Measurements from ENCODE around the gene MPRIP. TPM values are rescaled to one million over a fixed set of nuclear protein-coding genes. Genes with fewer than 3 reads are reported as not detected.

MPRIP gene
- total RNA-seq, 1 experiment from 2014 or later: 86.2 TPM

DNA sequence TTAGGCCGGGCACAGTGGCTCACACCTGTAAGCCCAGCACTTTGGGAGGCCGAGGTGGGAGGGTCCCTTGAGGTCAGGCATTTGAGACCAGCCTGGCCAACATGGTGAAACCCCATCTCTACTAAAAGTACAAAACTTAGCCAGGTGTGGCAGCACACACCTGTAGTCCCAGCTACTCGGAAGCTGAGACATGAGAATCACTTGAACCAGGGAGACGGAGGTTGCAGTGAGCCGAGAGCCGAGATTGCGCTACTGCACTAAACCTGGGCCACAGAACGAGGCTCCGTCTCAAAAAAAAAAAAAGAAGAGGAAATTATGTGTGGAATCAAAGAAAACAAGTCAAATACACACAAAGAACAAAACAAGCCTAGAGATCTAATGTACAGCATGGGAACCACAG is 16.1 kb upstream of the MPRIP start:
- no peak for DNase-seq (ENCODE audit: low read depth)
- in situ Hi-C loops (cut with HindIII; ENCODE audit: low pct_unique_long_range_greater_than_20kb, low sequenced_read_pairs): no loop called here

DNA sequence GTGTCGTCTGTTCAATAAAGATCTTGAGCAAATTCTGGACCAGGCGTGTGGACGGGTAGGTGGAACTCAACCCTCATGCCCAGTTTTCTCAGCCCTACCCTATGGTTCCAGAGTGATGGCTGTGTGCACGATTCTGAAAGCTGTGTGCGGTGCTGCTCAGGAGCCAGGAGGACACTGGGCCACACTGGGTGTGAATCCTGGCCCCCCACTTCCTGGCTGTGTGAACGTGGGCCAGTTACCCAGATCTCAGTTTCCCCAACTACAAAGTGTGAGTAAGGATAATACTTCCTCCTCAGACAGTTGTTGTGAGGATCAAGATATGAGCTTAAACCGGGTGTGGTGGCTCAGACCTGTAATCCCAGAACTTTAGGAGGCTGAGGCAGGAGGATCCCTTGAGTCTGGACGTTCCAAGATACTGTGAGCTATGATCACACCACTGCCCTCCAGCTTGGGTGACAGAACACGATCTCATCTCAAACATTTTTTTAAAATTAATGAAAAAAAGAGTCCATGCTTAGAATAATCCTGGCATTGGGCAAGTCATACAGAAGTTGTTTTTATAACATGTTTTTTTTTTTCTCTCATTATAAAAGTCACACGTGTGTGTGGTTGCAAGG is 14.7 kb upstream of the MPRIP start:
- in situ Hi-C loops (cut with HindIII; ENCODE audit: low pct_unique_long_range_greater_than_20kb, low sequenced_read_pairs): no loop called here

GRCh38 chr17:17028059-17028877 is 14.0 kb upstream of the MPRIP start:
- DNase-seq (ENCODE audit: low read depth): peak; percentile 97
- in situ Hi-C loops (cut with HindIII; ENCODE audit: low pct_unique_long_range_greater_than_20kb, low sequenced_read_pairs): no loop called here

More for the DNA sequence above, 14.7 kb upstream of the MPRIP start:
- no peak for DNase-seq (ENCODE audit: low read depth)

DNA sequence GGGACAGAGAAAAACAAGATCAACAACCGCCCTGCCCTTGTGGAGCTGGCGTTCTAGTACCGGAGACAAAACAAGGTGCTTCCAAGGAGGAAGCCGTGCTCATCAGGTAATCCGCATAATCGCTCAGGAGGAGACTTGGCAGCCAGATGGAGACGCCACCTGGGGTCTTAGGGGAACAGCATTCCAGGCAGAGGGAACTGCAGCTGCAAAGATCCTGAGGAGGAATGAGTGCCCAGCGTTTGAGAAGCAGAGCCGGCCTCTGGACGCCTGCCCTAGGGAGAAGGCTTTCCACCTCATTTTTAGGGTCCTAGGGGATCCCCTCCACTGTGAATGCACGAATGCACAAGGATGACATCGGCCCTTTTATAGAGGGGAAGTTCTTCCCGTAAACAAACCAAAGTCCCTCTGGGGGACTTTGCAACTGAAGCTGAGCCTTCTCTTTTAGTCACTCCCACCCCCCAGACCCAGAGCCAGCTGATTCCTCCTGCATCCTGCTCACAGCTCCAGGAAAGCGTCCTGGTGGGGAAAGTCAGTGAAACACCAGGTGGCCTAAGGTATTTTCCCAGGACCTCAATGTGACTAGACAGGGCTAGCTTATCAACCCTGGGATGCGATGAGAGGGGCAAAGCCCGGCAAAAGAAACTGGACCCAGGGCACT is 13.2 kb upstream of the MPRIP start:
- in situ Hi-C loops (cut with HindIII; ENCODE audit: low pct_unique_long_range_greater_than_20kb, low sequenced_read_pairs): no loop called here
- no peak for DNase-seq (ENCODE audit: low read depth)

DNA sequence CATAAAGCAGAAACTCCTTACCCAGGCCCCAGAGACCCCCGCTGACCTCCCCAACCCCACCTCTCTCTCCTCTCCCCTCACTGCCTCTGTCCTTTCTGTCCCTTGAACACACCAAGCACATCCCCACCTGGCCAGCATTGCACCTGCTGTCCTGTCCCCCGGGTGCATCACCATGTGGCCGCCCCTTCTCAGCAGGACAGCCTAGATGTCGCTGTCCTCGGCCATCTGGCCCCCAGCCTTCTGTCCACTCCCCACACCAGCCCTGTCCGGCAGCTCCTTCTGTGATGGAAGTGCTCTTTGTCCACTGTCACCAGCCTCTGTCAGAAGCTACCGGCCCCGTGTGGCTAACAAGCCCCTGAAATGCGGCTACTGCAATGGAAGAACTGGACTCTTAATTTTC is 12.3 kb upstream of the MPRIP start:
- DNase-seq (ENCODE audit: low read depth): no peak
- in situ Hi-C loops (cut with HindIII; ENCODE audit: low pct_unique_long_range_greater_than_20kb, low sequenced_read_pairs): no loop called here

DNA sequence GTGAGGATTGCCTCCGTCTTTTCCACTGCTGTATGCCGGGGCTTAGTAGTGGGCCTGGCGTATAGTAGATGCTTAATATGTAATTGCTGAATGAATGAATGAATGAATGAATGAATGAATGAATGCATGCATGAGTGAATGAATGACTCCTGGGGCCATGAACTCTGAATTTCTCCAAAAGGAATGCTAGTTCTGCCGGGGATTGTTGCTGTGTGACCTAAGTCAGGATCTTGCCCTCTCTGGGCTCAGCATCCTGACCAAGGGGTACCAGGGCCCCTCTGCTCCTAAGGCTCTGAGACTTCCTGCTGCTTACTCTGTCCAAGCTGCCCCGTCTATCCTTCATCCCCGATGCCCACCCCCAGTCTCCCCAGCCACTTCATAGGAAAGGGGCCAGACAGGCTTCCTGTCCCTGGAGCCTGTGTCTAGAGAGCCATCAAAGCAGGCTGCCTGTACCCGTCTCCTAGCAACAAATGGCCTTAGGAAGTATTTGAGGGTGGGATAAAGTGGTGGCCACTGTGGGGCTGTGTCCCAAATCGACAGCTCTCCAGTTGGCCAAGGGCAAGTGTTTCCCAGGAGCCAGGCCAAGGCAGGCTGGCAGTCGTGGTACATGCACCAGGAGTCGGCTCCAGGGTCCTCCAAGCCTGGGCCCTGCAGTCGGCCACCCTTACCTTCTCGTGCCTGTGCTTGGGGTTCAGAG is 11.6 kb upstream of the MPRIP start:
- no peak for DNase-seq (ENCODE audit: low read depth)
- in situ Hi-C loops (cut with HindIII; ENCODE audit: low pct_unique_long_range_greater_than_20kb, low sequenced_read_pairs): no loop called here

GRCh38 chr17:17032131-17032692 is 10.0 kb upstream of the MPRIP start:
- no peak for DNase-seq (ENCODE audit: low read depth)
- in situ Hi-C loops (cut with HindIII; ENCODE audit: low pct_unique_long_range_greater_than_20kb, low sequenced_read_pairs): no loop called here

- no peak for DNase-seq (ENCODE audit: low read depth)
- in situ Hi-C loops (cut with HindIII; ENCODE audit: low pct_unique_long_range_greater_than_20kb, low sequenced_read_pairs): no loop called here
Measured at GRCh38 chr17:17033466-17033865, 8.8 kb upstream of the MPRIP start.

GRCh38 chr17:17034026-17034425 is 8.2 kb upstream of the MPRIP start:
- DNase-seq (ENCODE audit: low read depth): no peak
- in situ Hi-C loops (cut with HindIII; ENCODE audit: low pct_unique_long_range_greater_than_20kb, low sequenced_read_pairs): no loop called here

DNA sequence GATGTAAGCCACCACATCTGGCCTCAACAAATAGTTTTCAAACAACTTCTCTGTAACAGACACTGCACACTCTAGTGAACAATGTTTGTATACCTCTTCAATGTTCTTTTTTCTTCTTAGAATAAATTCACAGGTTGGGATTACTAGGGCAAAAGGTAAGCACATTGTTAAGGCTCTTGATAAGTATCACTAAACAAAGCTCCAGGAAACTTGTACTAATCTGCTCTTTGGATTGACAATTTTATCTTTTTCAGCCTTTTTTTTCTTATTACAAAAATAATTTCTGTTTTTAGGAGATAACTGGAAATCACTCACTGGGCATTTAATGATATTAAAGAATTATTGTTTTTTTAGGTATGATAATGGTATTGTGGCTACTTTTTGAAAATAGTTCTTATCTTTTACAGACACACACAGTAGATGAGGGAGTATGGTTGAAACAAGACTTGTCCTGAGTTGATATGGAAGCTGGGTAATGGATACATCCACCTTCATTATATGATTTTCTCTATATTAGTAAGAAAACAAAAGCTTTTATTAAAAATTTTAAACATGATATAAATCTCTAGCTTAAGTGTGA is 7.7 kb upstream of the MPRIP start:
- no peak for DNase-seq (ENCODE audit: low read depth)
- in situ Hi-C loops (cut with HindIII; ENCODE audit: low pct_unique_long_range_greater_than_20kb, low sequenced_read_pairs): no loop called here

DNA sequence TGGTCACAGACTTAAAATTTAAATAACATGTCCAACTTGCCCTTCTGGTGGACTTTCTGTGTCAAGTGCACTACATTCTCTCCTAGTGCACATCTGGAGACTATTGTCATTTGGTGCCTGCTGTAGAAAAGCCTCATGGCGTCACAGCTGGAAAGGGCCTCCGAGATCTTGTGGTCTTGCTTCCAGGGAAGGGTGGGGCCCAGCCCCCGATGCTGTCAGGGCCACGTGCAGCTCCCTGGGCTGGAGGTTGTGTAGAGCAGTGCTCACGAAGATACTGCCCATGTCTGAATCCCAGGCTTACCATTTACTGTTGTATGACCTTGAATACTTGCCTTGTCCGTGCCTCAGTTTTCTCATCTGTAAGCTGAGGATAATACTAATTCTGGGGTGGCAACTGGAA is 6.8 kb upstream of the MPRIP start:
- in situ Hi-C loops (cut with HindIII; ENCODE audit: low pct_unique_long_range_greater_than_20kb, low sequenced_read_pairs): no loop called here

DNA sequence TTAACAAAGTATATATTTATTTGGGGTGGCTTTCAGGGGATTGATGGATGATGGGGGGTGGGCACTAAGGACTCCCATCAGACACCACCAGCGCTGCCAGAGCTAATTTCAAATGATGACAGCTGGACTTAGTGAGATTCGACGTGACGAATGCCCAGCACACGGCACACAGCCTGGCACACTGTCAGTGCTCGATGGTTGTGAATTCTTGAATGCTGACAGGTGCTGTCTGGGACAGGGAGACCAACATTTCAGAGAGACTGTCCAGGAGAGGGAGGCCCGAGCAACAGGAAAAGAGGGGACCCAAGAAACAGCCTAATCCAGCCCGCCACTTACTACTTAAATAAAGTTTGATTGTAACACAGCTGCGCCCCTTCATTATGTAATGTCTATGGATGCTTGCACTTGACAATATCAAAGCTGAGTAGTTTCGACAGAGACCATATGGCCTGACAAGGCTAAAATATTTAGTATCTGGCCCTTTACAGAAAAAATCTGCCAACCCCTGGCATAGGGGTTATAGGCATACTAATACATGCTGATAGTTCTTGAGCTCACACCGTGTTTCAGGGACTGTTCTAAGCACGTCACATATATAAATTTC is 6.2 kb upstream of the MPRIP start:
- in situ Hi-C loops (cut with HindIII; ENCODE audit: low pct_unique_long_range_greater_than_20kb, low sequenced_read_pairs): no loop called here
- DNase-seq (ENCODE audit: low read depth): no peak

More for the DNA sequence above, 6.8 kb upstream of the MPRIP start:
- no peak for DNase-seq (ENCODE audit: low read depth)

- in situ Hi-C loops (cut with HindIII; ENCODE audit: low pct_unique_long_range_greater_than_20kb, low sequenced_read_pairs): no loop called here
- no peak for DNase-seq (ENCODE audit: low read depth)
Measured at GRCh38 chr17:17036524-17036998, 5.7 kb upstream of the MPRIP start.

DNA sequence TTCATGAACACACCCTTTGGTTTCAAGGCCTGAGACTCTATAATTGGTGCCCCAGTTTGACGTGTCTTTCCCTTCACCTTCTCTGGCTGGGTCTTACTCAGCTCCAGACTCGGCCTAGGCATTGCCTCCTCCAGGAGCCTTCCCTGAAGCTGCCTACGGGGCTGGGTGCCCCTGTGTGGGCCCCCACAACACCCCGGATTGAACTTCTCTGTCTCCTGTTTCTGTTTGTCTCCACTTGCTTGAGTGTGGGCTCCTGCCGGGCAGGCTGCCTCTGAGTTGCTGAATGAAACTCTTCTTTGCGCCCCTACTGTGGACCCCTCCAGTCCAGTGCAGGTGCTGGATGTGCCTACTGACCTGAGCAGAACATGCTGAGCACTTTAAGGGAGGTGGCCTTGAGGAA is 2.3 kb upstream of the MPRIP start:
- DNase-seq (ENCODE audit: low read depth): no peak
- in situ Hi-C loops (cut with HindIII; ENCODE audit: low pct_unique_long_range_greater_than_20kb, low sequenced_read_pairs): no loop called here

DNA sequence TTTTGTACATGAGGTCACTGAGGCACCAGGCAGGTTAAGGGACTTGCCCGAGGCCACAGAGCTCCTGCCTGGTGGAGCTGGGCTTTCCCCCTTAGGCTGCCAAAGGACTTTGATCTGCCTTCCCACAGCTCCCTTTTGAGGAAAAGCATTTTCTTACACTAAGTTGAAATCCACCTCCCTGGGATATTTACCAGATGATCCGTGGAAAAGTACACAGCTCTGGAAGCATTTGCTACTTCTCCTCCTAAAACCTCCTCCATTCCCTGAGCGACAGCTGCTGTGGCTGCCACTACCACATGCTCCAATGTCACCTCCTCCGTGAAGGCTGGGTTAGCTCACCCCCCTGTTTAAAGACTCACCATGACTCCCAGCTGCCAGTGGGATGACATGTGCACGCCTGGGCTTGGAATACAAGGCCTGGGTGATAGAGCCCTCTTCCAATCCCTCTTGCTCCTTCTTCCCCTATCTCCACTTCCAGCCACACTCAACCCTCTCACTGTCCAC is 1.2 kb upstream of the MPRIP start:
- in situ Hi-C loops (cut with HindIII; ENCODE audit: low pct_unique_long_range_greater_than_20kb, low sequenced_read_pairs): no loop called here
- DNase-seq (ENCODE audit: low read depth): peak; percentile 42

DNA sequence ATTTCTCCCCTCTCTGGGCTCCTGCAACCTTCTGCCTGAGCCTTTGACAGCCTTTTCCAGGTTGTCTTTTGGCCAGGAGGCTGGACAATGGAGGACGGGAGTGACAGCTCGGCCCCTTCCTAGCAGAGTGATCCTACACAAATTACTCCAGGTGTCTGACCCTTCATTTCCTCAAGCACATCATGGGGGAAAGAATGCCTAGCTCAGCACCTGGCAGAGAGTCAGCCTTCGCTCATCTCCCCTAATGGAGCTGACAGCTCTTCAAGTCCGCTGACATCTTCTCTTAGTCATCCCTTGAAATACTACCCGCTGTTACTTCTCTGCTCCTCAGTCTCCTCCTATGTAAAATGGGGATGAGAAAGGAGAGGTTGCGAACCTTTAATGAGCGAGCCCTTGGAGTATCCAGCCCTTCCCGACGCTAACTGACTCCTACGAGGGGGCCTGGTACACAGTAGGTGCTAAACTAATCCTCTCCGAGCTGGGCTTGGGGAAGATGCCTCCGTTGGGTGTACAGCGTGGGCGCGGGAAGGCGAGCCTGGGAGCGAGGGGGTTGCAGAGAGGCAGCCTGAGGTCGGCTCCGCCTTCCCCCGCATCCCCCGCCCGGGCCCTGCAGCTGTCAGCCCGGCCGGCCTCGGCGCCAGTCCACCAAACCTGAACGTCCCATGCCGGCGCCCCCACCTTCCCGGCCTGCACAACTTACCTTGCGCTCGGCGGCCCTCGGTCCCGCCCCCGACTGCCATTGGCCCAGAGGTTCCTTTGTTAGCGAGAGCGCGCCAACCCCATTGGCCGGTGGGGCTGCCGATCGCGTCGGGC is 480 bp upstream of the MPRIP start:
- in situ Hi-C loops (cut with HindIII; ENCODE audit: low pct_unique_long_range_greater_than_20kb, low sequenced_read_pairs): no loop called here
- DNase-seq (ENCODE audit: low read depth): peak; percentile 89

All from Caki2 (cell line).